Lower leg skin (tissue), 4 donors: Measurements from ENCODE around the gene DEFB119. TPM values are rescaled to one million over a fixed set of nuclear protein-coding genes. Genes with fewer than 3 reads are reported as not detected.

Experiments used
- DNase-seq, 2 donors: peaks; one replicate each; pipeline ENCODE4 v3.0.0-alpha.2; 2019; ENCODE audit warnings: low spot score in 2 of 2
- H3K4me3 ChIP-seq: fragments of 200-600 bp; sonication (generic); 2 replicates; pipeline ENCODE4 v1.5.1; 2017; ENCODE audit warnings: mild to moderate bottlenecking, low read depth; ENCODE audit not compliant: poor library complexity, severe bottlenecking
- POLR2A ChIP-seq, 2 donors: fragments of 450-650 bp; IDR thresholded peaks; one replicate each; pipeline ENCODE4 v1.6.1; 2016 to 2017; ENCODE audit warnings: antibody characterized with exemption in 2 of 2, mild to moderate bottlenecking in 1 of 2, moderate library complexity in 1 of 2
- whole genome bisulfite sequencing, 2 donors: methylation state at CpG; one replicate each; pipeline ENCODE4 v1.1.5; 2018; 5-methylcytosine and 5-hydroxymethylcytosine counted together
- intact Hi-C: fragments of 100-400 bp; cut with DNase I; formaldehyde crosslinking; loops from one replicate; pipeline ENCODE4 v1.15.0; 2023; ENCODE audit warnings: low total_unique reads
- total RNA-seq, 4 donors: library from RNA; depleted of rRNA; stranded (reverse); fragments of >200 nt; gene quantifications; one replicate each; pipeline ENCODE4 v1.1.0, GENCODE V29; 2016
- TF ChIP-seq, protein P1 (sequence below), 3 donors: fragments of 450-650 bp; IDR thresholded peaks; one replicate each; pipeline ENCODE4 v1.5.1; 2016; ENCODE audit warnings: antibody characterized with exemption in 3 of 3, mild to moderate bottlenecking in 3 of 3, moderate library complexity in 2 of 3

DEFB119 gene
- total RNA-seq, 4 donors from 2014 or later = not detected

DNA sequence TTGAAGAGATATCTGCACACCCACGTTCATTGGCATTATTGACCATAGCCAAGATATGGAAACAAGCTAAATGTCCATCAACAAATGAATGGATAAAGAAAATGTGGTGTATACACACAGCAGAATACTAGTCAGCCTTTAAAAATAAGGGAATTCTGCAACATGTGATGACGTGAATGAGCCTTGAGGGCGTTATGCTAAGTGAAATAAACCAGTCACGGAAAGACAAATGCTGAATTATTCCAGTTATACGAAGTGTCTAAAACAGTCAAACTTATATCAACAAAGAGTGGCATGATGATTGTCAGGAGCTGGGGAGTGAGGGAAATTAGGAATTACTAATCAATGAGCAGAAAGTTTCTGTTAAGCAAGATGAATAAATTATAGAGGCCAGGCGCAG lies 24.0 kb upstream of the DEFB119 start:
- no peak for TF ChIP-seq POLR2A (IDR thresholded peaks at IDR 0.05)
- TF ChIP-seq, protein P1, sequence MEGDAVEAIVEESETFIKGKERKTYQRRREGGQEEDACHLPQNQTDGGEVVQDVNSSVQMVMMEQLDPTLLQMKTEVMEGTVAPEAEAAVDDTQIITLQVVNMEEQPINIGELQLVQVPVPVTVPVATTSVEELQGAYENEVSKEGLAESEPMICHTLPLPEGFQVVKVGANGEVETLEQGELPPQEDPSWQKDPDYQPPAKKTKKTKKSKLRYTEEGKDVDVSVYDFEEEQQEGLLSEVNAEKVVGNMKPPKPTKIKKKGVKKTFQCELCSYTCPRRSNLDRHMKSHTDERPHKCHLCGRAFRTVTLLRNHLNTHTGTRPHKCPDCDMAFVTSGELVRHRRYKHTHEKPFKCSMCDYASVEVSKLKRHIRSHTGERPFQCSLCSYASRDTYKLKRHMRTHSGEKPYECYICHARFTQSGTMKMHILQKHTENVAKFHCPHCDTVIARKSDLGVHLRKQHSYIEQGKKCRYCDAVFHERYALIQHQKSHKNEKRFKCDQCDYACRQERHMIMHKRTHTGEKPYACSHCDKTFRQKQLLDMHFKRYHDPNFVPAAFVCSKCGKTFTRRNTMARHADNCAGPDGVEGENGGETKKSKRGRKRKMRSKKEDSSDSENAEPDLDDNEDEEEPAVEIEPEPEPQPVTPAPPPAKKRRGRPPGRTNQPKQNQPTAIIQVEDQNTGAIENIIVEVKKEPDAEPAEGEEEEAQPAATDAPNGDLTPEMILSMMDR (IDR thresholded peaks at IDR 0.05) = no peak
- intact Hi-C loops = no loop called here
- no peak overlapping the region for H3K4me3 ChIP-seq
- DNase-seq = no peak
- 59 to 68% methylated on average over 6 of the region's 6 CpGs for WGBS, 2 donors

DNA sequence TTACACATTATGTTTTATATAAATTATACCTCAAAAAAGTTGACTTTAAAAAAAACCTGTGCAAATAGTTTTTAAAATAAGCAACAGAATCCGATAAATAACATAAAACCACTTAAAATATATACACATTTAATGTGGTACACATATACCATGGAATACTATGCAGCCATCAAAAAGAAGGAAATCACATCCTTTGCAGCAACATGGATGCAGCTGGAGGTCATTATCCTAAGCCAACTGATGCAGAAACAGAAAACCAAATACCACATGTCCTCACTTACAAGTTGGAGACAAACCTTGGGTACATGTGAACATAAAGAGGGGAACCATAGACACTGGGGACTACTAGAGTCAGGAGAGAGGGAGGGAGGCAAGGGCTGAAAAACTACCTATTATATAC lies 19.6 kb upstream of the DEFB119 start:
- DNase-seq = no peak
- intact Hi-C loops = no loop called here
- no peak for TF ChIP-seq POLR2A (IDR thresholded peaks at IDR 0.05)
- TF ChIP-seq, protein P1 (IDR thresholded peaks at IDR 0.05) = no peak
- no peak overlapping the region for H3K4me3 ChIP-seq
- 53 to 60% methylated on average over 1 of the region's 1 CpG for WGBS, 2 donors

GRCh38 chr20:31406115-31406514 lies 15.7 kb upstream of the DEFB119 start, which contains the start of gene DEFB121:
Gene DEFB121 (minus strand): TSS chr20:31406215. CDS start chr20:31406152, 63 bp downstream.
- H3K4me3 ChIP-seq = no peak within 1 kb of the TSS
- intact Hi-C loops = no loop called here
- TF ChIP-seq, protein P1 (IDR thresholded peaks at IDR 0.05) = no peak
- TF ChIP-seq POLR2A (IDR thresholded peaks at IDR 0.05) = no peak
- no peak for DNase-seq
- WGBS, 2 donors = 38 to 41% methylated on average over 3 of the region's 3 CpGs

DNA sequence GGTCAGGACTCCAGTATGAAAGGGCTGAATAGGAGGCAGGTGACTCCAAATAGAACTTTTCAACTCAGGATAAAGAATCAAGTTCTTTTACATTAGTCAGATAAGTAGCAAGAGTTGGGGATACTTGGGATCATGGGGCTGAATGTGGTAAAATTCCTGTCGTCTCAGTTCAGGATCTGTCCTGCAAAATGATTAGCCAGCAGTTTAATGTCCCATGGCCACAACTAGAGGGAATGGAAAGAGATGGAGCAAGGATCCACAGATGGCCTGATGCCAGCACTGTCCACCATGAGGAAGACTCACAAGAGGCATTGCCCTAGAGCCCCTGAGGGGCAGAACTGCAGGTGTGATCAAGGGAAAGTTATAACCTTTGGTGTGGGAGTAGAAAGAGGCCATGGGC lies 13.5 kb upstream of the DEFB119 start:
- TF ChIP-seq POLR2A (IDR thresholded peaks at IDR 0.05) = no peak
- TF ChIP-seq, protein P1 (IDR thresholded peaks at IDR 0.05) = no peak
- WGBS, 2 donors = 47 to 65% methylated on average over 1 of the region's 1 CpG
- intact Hi-C loops = no loop called here

GRCh38 chr20:31394900-31395299 lies 4.5 kb upstream of the DEFB119 start:
- H3K4me3 ChIP-seq = no peak overlapping the region
- intact Hi-C loops = no loop called here
- WGBS, 2 donors = 51 to 56% methylated on average over 3 of the region's 3 CpGs
- TF ChIP-seq, protein P1 (IDR thresholded peaks at IDR 0.05) = no peak
- no peak for TF ChIP-seq POLR2A (IDR thresholded peaks at IDR 0.05)
- DNase-seq = no peak

More for the DNA sequence above, 13.5 kb upstream of the DEFB119 start:
- H3K4me3 ChIP-seq = no peak overlapping the region
- no peak for DNase-seq

DNA sequence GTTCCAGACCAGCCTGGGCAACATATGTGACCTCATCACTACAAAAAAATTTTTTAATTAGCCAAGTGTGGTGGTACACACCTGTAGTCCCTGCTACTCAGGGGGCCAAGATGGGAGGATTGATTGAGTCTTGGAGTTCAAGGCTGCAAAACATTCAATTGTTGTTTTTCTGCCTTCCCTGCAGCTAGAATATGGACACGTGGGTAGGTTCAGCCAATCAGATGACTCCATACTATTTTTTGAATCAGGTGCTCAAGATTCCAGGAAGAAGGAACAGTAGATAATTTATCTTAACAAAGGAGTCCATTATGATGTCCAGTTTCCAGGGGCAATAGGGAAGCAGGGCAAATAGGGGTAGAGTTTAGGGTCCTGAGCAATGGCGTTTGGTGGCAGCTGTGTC lies 2.4 kb upstream of the DEFB119 start:
- TF ChIP-seq POLR2A (IDR thresholded peaks at IDR 0.05) = no peak
- TF ChIP-seq, protein P1 (IDR thresholded peaks at IDR 0.05) = no peak
- 73 to 89% methylated on average over 2 of the region's 2 CpGs for WGBS, 2 donors

More for the DNA sequence above, 2.4 kb upstream of the DEFB119 start:
- intact Hi-C loops = no loop called here
- DNase-seq = no peak
- H3K4me3 ChIP-seq = no peak overlapping the region
